LNCAP (cell line): Measurements from ENCODE around the gene BCL2L15.

ENCODE experiments used
- CTCF ChIP-seq: fragments of 450-650 bp; IDR thresholded peaks from 2 replicates; pipeline ENCODE4 v1.5.1; 2017; ENCODE audit warnings: mild to moderate bottlenecking

Gene BCL2L15

DNA sequence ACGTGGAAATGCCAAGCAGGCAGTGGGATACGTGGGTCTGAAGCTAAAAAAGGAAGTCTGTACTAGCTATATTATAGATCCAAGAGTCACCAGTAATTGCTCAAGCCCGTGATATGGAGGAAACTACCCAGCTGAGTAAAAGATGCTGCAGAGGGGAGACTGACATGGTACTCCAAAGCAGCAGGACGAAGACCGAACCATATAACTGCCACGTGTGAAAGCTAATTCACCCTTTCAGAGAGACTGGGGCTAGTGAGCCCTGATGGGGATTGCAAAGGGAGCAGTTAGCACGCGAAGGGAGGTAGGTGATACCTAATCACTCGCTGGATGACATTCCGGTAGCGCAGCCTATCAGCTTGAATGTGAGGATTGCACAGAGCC is 16.9 kb upstream of the BCL2L15 start:
- no peak for TF ChIP-seq CTCF

- no peak for TF ChIP-seq CTCF
These were observed 16.3 kb upstream of the BCL2L15 start for GRCh38 chr1:113903501-113904292.

GRCh38 chr1:113901191-113901590 is 13.8 kb upstream of the BCL2L15 start:
- TF ChIP-seq CTCF = no peak

DNA sequence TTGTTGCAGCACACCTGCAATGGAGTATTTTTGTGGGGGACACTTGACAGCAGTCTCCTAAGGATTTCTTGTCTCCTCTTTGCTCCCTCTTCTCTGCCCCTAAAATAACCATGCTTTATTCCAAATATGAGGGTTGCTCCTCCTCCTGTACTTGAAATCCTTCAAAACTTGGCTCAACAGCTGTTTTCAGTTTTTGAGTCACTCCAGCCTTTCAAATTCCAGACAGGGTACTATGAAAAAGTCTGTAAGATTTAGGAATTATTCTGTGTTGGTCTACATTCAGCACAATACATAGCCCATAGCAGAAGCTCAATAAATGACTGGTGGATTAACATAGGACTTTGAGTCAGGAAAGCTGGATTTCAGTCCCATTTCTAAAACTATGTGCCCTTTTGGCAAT is 11.7 kb upstream of the BCL2L15 start:
- no peak for TF ChIP-seq CTCF

DNA sequence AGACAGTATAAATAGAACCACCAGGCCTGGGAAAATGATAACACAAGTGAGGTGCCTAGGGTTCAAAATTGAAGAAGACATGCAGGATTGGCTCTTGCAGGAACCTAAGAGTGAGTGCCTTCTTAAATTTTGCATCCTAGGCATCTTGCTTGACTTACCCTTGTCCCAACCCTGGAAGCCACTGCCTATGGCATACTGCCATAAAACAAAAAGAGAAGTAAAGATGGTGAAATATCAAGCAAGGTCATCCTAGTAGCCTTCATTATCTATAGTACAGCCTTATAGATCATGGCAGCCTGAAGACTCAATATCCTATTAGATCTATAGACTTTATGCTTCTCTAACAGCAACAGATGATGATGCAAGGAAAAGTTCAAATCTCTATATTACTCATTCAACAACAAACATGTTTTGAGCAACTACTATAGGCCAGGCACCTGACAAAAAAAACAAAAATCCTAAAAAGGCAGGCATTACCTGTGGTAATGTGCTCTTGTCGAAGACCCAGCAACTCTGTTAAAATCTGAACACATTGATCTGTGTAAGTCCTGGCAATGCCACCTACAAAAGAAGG is 10.9 kb upstream of the BCL2L15 start:
- no peak for TF ChIP-seq CTCF

DNA sequence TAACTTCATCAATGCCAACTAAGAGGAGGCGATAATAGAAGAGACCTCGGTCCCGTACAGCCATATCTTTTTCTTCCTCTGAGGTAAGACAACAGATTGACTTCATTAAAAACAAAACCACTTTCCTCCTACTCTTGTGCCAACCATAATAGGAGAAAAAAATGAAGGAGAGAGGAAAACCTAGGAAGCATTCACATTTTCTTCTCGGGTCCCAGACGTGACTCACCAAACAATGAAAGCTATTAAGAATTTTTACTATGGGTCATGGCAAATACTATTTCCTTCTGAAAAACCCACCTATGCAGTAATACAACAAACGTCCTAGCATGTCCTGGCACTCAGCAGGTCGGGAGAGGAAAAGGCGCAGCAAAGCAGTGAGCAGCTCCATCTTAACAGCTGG is 8.6 kb upstream of the BCL2L15 start:
- no peak for TF ChIP-seq CTCF

DNA sequence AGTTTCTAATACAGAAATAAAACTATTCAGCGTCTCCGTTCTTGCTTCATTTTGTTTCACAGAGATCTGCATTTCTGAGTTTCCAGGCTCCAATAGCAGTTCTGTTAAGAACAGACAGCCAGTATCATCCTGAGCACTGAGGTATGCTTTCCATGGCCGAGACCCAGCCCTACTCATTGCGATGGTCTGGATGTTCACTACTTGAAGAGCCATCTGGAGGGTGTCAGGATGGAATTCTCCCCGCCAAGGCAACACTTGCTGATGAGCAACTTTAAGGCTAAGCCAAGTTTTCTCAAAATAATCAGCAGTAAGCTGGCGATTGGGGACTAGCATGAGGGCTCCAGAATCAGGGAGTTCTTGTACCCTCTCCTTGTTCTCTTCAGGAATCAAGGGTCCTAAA is 7.7 kb upstream of the BCL2L15 start:
- TF ChIP-seq CTCF = no peak
